Measurements from ENCODE around the gene TMTC2. TPM values are rescaled to one million over a fixed set of nuclear protein-coding genes. Genes with fewer than 3 reads are reported as not detected.

The TMTC2 gene
- total and polyA plus RNA-seq, 2 donors (not counting 3 experiments of a cell fraction or from before 2014, with no cell fraction given): 4.1 to 7.8 TPM

- Histone ChIP-seq H4K20me1 (replicated peaks; ENCODE audit: control insufficient read depth, extremely low read depth, insufficient read depth, low read length) (no peaks in the 10 kb centered on the region), H3K4me1 (ENCODE audit: control insufficient read depth, extremely low read depth, insufficient read depth, low read length) (no peaks in the 10 kb centered on the region), H3K9me3 (replicated peaks; ENCODE audit: control insufficient read depth, insufficient read depth, low read length) (no peaks in the 10 kb centered on the region), H2AFZ (ENCODE audit: low read depth, low read length) (no peak overlapping the region), H3K36me3 (ENCODE audit: control insufficient read depth in 2 of 2, extremely low read depth in 1 of 2, insufficient read depth in 2 of 2, low read length in 2 of 2) (no peaks in the 10 kb centered on the region), H3K79me2 (ENCODE audit: control insufficient read depth, insufficient read depth, low read length) (no peaks in the 10 kb centered on the region), H3K9me1 (replicated peaks; ENCODE audit: control insufficient read depth, extremely low read depth, insufficient read depth, low read length) (no peaks in the 10 kb centered on the region), H3K4me2 (ENCODE audit: insufficient read depth, low read length) (no peak overlapping the region), H3K27me3 (ENCODE audit: control insufficient read depth in 2 of 2, insufficient read depth in 2 of 2, low read length in 2 of 2) (no peaks in the 10 kb centered on the region), H3K27ac (ENCODE audit: insufficient read depth, low read depth, low read length) (no peak overlapping the region), H3K9ac (replicated peaks; ENCODE audit: extremely low read depth, insufficient read depth, low read length) (no peak overlapping the region), H3K4me3 (replicated peaks in 1 of 3; ENCODE audit: insufficient read depth in 1 of 3, low read depth in 1 of 3, low read length in 3 of 3) (no peak overlapping the region)
- no peak for DNase-seq (ENCODE audit: low read depth, low spot score)
- dilution Hi-C loops (cut with MboI; ENCODE audit: extremely low pct_ligation_motif_present, low sequenced_read_pairs): no loop called here
- no peak for TF ChIP-seq FOS (IDR thresholded peaks at IDR 0.05; ENCODE audit: borderline replicate concordance, insufficient read depth, low read length)
- TF ChIP-seq GATA2 (IDR thresholded peaks at IDR 0.05; ENCODE audit: insufficient read depth, insufficient read length, low read depth, low read length): no peak
- no peak for TF ChIP-seq POLR2AphosphoS5 (IDR thresholded peaks at IDR 0.05; ENCODE audit: insufficient read depth, low read depth, low read length)
- TF ChIP-seq, protein P1, sequence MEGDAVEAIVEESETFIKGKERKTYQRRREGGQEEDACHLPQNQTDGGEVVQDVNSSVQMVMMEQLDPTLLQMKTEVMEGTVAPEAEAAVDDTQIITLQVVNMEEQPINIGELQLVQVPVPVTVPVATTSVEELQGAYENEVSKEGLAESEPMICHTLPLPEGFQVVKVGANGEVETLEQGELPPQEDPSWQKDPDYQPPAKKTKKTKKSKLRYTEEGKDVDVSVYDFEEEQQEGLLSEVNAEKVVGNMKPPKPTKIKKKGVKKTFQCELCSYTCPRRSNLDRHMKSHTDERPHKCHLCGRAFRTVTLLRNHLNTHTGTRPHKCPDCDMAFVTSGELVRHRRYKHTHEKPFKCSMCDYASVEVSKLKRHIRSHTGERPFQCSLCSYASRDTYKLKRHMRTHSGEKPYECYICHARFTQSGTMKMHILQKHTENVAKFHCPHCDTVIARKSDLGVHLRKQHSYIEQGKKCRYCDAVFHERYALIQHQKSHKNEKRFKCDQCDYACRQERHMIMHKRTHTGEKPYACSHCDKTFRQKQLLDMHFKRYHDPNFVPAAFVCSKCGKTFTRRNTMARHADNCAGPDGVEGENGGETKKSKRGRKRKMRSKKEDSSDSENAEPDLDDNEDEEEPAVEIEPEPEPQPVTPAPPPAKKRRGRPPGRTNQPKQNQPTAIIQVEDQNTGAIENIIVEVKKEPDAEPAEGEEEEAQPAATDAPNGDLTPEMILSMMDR (IDR thresholded peaks at IDR 0.05; ENCODE audit: extremely low read depth in 1 of 2, insufficient read depth in 1 of 2, low read depth in 1 of 2, low read length in 2 of 2): no peak
- TF ChIP-seq MYC (IDR thresholded peaks at IDR 0.05; ENCODE audit: low read depth, low read length): no peak
- TF ChIP-seq POLR2A (IDR thresholded peaks at IDR 0.05; ENCODE audit: low read depth, low read length): no peak
- TF ChIP-seq JUN (IDR thresholded peaks at IDR 0.05; ENCODE audit: borderline replicate concordance, insufficient read depth, insufficient read length, low read depth): no peak
- no peak for TF ChIP-seq EZH2 (IDR thresholded peaks at IDR 0.05; ENCODE audit: borderline replicate concordance, low read depth, low read length, severe bottlenecking)
- TF ChIP-seq, protein P2, sequence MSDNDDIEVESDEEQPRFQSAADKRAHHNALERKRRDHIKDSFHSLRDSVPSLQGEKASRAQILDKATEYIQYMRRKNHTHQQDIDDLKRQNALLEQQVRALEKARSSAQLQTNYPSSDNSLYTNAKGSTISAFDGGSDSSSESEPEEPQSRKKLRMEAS (IDR thresholded peaks at IDR 0.05; ENCODE audit: insufficient read depth, insufficient read length): no peak
- POLR2A ChIA-PET: no interaction called here
- no peak for FAIRE-seq
- CTCF ChIA-PET: interaction anchor here (1.7 kb wide), 1 partner anchor 9 kb away, joined by 5 read pairs; no protein-coding TSS in a partner anchor
- intact Hi-C loops (cut with micrococcal nuclease): no loop called here
- no TSS peak for BruUV-seq (replicated peaks)
Measured at GRCh38 chr12:83075471-83075870, 388.8 kb downstream of the TMTC2 start.
